H9 (cell line): ENCODE results near the gene TIFAB. TPM values are rescaled to one million over a fixed set of nuclear protein-coding genes. Genes with fewer than 3 reads are reported as not detected.

ENCODE experiments used
- DNase-seq: peaks from one replicate; pipeline ENCODE4 v3.0.0-alpha.2; 2017
- H2AFZ ChIP-seq: one replicate; pipeline ENCODE4 v1.6.1; 2013; ENCODE audit warnings: mild to moderate bottlenecking, low read length, control low read depth, moderate library complexity
- H2AK5ac ChIP-seq: 2 replicates; pipeline ENCODE4 v1.6.1; 2013; ENCODE audit warnings: low read length, control low read depth, mixed read lengths; ENCODE audit not compliant: insufficient read length
- H2BK120ac ChIP-seq: one replicate; pipeline ENCODE4 v1.6.1; 2013; ENCODE audit warnings: low read depth, mild to moderate bottlenecking, low read length, control low read depth, inconsistent platforms; ENCODE audit not compliant: poor library complexity, severe bottlenecking
- H2BK12ac ChIP-seq: 2 replicates; pipeline ENCODE4 v1.6.1; 2013; ENCODE audit warnings: low read length, control low read depth, mixed read lengths, low read depth; ENCODE audit not compliant: insufficient read length
- H2BK15ac ChIP-seq: 2 replicates; pipeline ENCODE4 v1.6.1; 2013; ENCODE audit warnings: low read depth, low read length, control low read depth
- H2BK20ac ChIP-seq: one replicate; pipeline ENCODE4 v1.6.1; 2013; ENCODE audit warnings: low read depth, mild to moderate bottlenecking, low read length, control low read depth, inconsistent platforms; ENCODE audit not compliant: poor library complexity, severe bottlenecking
- H2BK5ac ChIP-seq: 2 replicates; pipeline ENCODE4 v1.6.1; 2013; ENCODE audit warnings: low read length, control low read depth, mixed read lengths; ENCODE audit not compliant: insufficient read length
- H3K14ac ChIP-seq: 2 replicates; pipeline ENCODE4 v1.6.1; 2013; ENCODE audit warnings: low read length, control low read depth; ENCODE audit not compliant: insufficient read depth
- H3K18ac ChIP-seq: 2 replicates; pipeline ENCODE4 v1.6.1; 2013; ENCODE audit warnings: low read depth, mild to moderate bottlenecking, mixed read lengths, low read length, control low read depth; ENCODE audit not compliant: insufficient read length
- H3K23ac ChIP-seq: 2 replicates; pipeline ENCODE4 v1.6.1; 2013; ENCODE audit warnings: low read length, control low read depth, mixed read lengths, low read depth; ENCODE audit not compliant: insufficient read length
- H3K23me2 ChIP-seq: 2 replicates; pipeline ENCODE4 v1.6.1; 2013; ENCODE audit warnings: low read depth, mild to moderate bottlenecking, mixed read lengths, low read length, control low read depth; ENCODE audit not compliant: insufficient read length, poor library complexity, severe bottlenecking
- H3K27ac ChIP-seq: 2 replicates; pipeline ENCODE4 v1.5.1; 2013; ENCODE audit warnings: low read length, control low read depth, mixed read lengths, low read depth; ENCODE audit not compliant: insufficient read length
- H3K27me3 ChIP-seq: 2 replicates; pipeline ENCODE4 v1.6.1; 2013; ENCODE audit warnings: low read length, control low read depth, inconsistent platforms; ENCODE audit not compliant: insufficient read depth
- H3K4ac ChIP-seq: 2 replicates; pipeline ENCODE4 v1.6.1; 2013; ENCODE audit warnings: low read depth, mild to moderate bottlenecking, control low read depth, inconsistent platforms, low read length, moderate library complexity
- H3K4me1 ChIP-seq: 2 replicates; pipeline ENCODE4 v1.6.1; 2013; ENCODE audit warnings: low read length, control low read depth, inconsistent platforms; ENCODE audit not compliant: insufficient read depth
- H3K4me2 ChIP-seq: 2 replicates; pipeline ENCODE4 v1.6.1; 2013; ENCODE audit warnings: low read length, control low read depth, mixed read lengths; ENCODE audit not compliant: insufficient read length, insufficient read depth
- H3K56ac ChIP-seq: 2 replicates; pipeline ENCODE4 v1.6.1; 2013; ENCODE audit warnings: low read depth, mild to moderate bottlenecking, mixed read lengths, low read length, control low read depth; ENCODE audit not compliant: insufficient read length
- H3K79me1 ChIP-seq: 2 replicates; pipeline ENCODE4 v1.6.1; 2013; ENCODE audit warnings: low read depth, mild to moderate bottlenecking, moderate library complexity, low read length, control low read depth, inconsistent platforms; ENCODE audit not compliant: insufficient read depth, poor library complexity, severe bottlenecking
- H3K79me2 ChIP-seq: 2 replicates; pipeline ENCODE4 v1.6.1; 2013; ENCODE audit warnings: low read length, control low read depth, inconsistent platforms; ENCODE audit not compliant: insufficient read depth
- H3K9ac ChIP-seq: 2 replicates; pipeline ENCODE4 v1.6.1; 2013; ENCODE audit warnings: low read length, control low read depth, mixed read lengths; ENCODE audit not compliant: insufficient read length; ENCODE audit errors: extremely low read depth
- H3K9me3 ChIP-seq: one replicate; pipeline ENCODE4 v1.6.1; 2013; ENCODE audit warnings: low read depth, low read length, inconsistent platforms; ENCODE audit not compliant: control insufficient read depth
- H3T11ph ChIP-seq: one replicate; pipeline ENCODE4 v1.6.1; 2013; ENCODE audit warnings: mild to moderate bottlenecking, low read length, control low read depth, inconsistent platforms
- H4K20me1 ChIP-seq: one replicate; pipeline ENCODE4 v1.6.1; 2013; ENCODE audit not compliant: control insufficient read depth, insufficient read length, insufficient read depth
- H4K5ac ChIP-seq: 2 replicates; pipeline ENCODE4 v1.6.1; 2013; ENCODE audit warnings: low read depth, mild to moderate bottlenecking, mixed read lengths, low read length, control low read depth; ENCODE audit not compliant: insufficient read length
- H4K8ac ChIP-seq: replicated peaks from 2 replicates; pipeline ENCODE4 v1.6.1; 2013; ENCODE audit warnings: low read length, control low read depth, mixed read lengths, low read depth; ENCODE audit not compliant: insufficient read length
- H4K91ac ChIP-seq: 2 replicates; pipeline ENCODE4 v1.6.1; 2013; ENCODE audit warnings: low read depth, mild to moderate bottlenecking, moderate library complexity, mixed read lengths, low read length, control low read depth; ENCODE audit not compliant: insufficient read length
- H3K27ac Mint-ChIP-seq, 3 experiments: 2 replicates in 2 of 3; 3 replicates in 1 of 3; pipeline ENCODE4 v1.8.0; 2020 to 2021; ENCODE audit warnings: mixed read lengths in 3 of 3, mild to moderate bottlenecking in 1 of 3, moderate library complexity in 1 of 3
- H3K27me3 Mint-ChIP-seq: 2 replicates; pipeline ENCODE4 v1.8.0; 2021; ENCODE audit warnings: low read depth, mild to moderate bottlenecking, moderate library complexity, mixed read lengths
- H3K36me3 Mint-ChIP-seq, 3 experiments: 2 replicates in 2 of 3; 3 replicates in 1 of 3; pipeline ENCODE4 v1.8.0; 2020 to 2021; ENCODE audit warnings: low read depth in 3 of 3, mixed read lengths in 3 of 3; ENCODE audit not compliant: insufficient read depth in 1 of 3
- H3K4me1 Mint-ChIP-seq, 2 experiments: 2 replicates each; pipeline ENCODE4 v1.8.0; 2020; ENCODE audit warnings: mixed read lengths in 2 of 2
- H3K4me3 Mint-ChIP-seq, 2 experiments: 2 replicates in 1 of 2; 3 replicates in 1 of 2; pipeline ENCODE4 v1.8.0; 2020 to 2021; ENCODE audit warnings: mild to moderate bottlenecking in 2 of 2, mixed read lengths in 2 of 2, moderate library complexity in 1 of 2
- H3K9me3 Mint-ChIP-seq, 2 experiments: 2 replicates in 1 of 2; 3 replicates in 1 of 2; pipeline ENCODE4 v1.8.0; 2020; ENCODE audit warnings: mild to moderate bottlenecking in 2 of 2, mixed read lengths in 2 of 2, moderate library complexity in 1 of 2
- CTCF ChIP-seq: fragments of 200-600 bp; sonication (generic); conservative IDR thresholded peaks from 3 replicates; pipeline ENCODE4 v1.8.0; 2021; ENCODE audit warnings: antibody characterized with exemption, mild to moderate bottlenecking
- WGBS: extraction: QIAGEN DNeasy Blood & Tissue Kit; methylation state at CpG from one replicate; pipeline ENCODE4 v1.1.7; 2013; ENCODE audit warnings: missing lambda C conversion rate, low lambda C conversion rate, mixed read lengths; ENCODE audit not compliant: insufficient read length; ENCODE audit errors: extremely low coverage; 5-methylcytosine and 5-hydroxymethylcytosine counted together
- total RNA-seq: library from RNA; stranded (reverse); gene quantifications from 2 replicates; pipeline ENCODE4 v1.2.1, GENCODE V29; 2021

The TIFAB gene
- total RNA-seq, 1 experiment from 2014 or later = not detected

DNA sequence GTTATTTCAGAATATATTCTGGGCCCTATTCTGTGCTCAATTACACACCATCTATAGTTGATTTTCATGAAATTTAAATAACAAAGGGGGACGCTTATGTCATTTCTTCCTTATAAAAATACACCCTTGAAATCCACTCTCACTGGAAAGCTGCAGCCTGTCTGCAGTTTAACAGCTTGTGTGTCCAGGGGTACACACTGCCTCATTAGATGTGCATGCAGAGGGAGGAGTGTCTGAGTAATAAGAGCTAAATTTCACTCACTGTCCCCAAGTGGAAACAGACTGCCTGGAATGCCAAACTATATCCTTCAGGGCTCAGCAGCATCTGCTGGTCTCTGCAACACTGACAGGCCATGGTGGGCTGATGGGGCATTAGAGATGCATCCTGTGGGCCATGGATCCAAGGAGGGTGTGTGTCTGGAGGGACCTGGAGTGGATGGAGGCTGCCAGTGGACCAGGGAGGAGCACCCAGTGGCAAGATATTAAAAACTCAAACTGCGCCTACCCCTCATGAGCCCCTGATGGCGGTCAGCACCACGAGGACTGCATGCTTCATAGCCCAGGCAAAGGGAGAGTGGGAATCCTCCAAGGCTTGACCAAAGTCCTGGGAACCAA is 15.8 kb upstream of the TIFAB start:
- no peak for TF ChIP-seq CTCF
- no peak overlapping the region for H2BK15ac ChIP-seq

More for the DNA sequence above, 15.8 kb upstream of the TIFAB start:
- H4K20me1 ChIP-seq = no peaks in the 10 kb centered on the region
- no peak overlapping the region for H4K91ac ChIP-seq
- H3K9me3 ChIP-seq = no peaks in the 10 kb centered on the region
- peaks cover 5% of the 10 kb centered on the region for H3K23me2 ChIP-seq
- Mint-ChIP-seq H3K4me1 (peaks cover 12 to 13% of the 10 kb centered on the region in 2 experiments), H3K27me3 (peaks cover 99% of the 10 kb centered on the region), H3K36me3 (no peaks in the 10 kb centered on the region; a peak in 1 of 7 replicates), H3K9me3 (peaks cover 0 to 2% of the 10 kb centered on the region in 2 experiments; a peak in 1 of 5 replicates), H3K27ac (no peak overlapping the region), H3K4me3 (no peak overlapping the region)
- no peak overlapping the region for H3K27ac ChIP-seq
- WGBS = no CpG with 5 or more reads among the region's 4 CpGs
- no peak overlapping the region for H4K5ac ChIP-seq
- no peak overlapping the region for H3K4ac ChIP-seq
- no peaks in the 10 kb centered on the region for H3K79me2 ChIP-seq
- H3T11ph ChIP-seq = no peak overlapping the region
- no peak overlapping the region for H3K14ac ChIP-seq
- no peak overlapping the region for H2BK5ac ChIP-seq
- H3K23ac ChIP-seq = no peak overlapping the region
- H2BK120ac ChIP-seq = no peak overlapping the region
- no peak overlapping the region for H2AK5ac ChIP-seq
- no peak overlapping the region for H3K9ac ChIP-seq
- H3K18ac ChIP-seq = no peak overlapping the region
- H3K27me3 ChIP-seq = peaks cover 58% of the 10 kb centered on the region
- no peak overlapping the region for H2AFZ ChIP-seq
- H3K4me1 ChIP-seq = no peaks in the 10 kb centered on the region
- no peak for DNase-seq
- no peaks in the 10 kb centered on the region for H3K79me1 ChIP-seq
- H2BK12ac ChIP-seq = no peak overlapping the region
- H4K8ac ChIP-seq = no peak overlapping the region
- H2BK20ac ChIP-seq = no peak overlapping the region
- no peak overlapping the region for H3K56ac ChIP-seq
- no peak overlapping the region for H3K4me2 ChIP-seq
